Retinal pigment epithelial cell (primary cell): Measurements from ENCODE around the gene GFRA1.

Experiments used
- DNase-seq: peaks from one replicate; pipeline ENCODE4 v3.0.0-alpha.2; 2010; ENCODE audit warnings: low read depth
- H3K4me3 ChIP-seq: 2 replicates; pipeline ENCODE4 v1.5.1; 2011; ENCODE audit warnings: mild to moderate bottlenecking, low read length, control low read depth, moderate library complexity
- CTCF ChIP-seq: conservative IDR thresholded peaks from 2 replicates; pipeline ENCODE4 v1.5.1; 2011; ENCODE audit warnings: low read depth, low read length, control low read depth, inconsistent platforms

Gene GFRA1

DNA sequence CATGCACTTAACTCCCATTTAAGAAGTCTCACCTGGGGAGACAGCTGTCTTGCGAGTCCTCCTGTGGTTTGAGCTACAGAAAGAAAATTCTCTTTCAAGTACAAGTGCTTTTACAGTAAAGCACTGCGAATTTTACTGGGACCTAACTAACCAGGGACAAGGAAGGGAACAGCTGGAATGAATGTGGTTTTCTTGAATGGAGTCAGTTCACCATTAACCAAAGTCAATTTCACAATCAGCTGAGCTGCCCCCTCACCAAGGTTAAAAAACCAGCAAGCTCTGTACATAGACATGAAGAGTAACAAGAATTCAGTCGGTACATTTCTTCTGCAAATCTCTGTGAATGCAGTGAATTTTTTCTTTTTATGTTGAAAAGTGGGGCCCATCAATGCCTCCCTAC is 56.3 kb downstream of the GFRA1 start:
- no peak for TF ChIP-seq CTCF
- DNase-seq = no peak
- no peak overlapping the region for H3K4me3 ChIP-seq

GRCh38 chr10:116215651-116216050 is 57.4 kb downstream of the GFRA1 start:
- no peak for DNase-seq
- TF ChIP-seq CTCF = no peak
- H3K4me3 ChIP-seq = no peak overlapping the region

- TF ChIP-seq CTCF = no peak
- peak; percentile 67 for DNase-seq
- no peak overlapping the region for H3K4me3 ChIP-seq
Observed at GRCh38 chr10:116211682-116212081, 61.3 kb downstream of the GFRA1 start.

DNA sequence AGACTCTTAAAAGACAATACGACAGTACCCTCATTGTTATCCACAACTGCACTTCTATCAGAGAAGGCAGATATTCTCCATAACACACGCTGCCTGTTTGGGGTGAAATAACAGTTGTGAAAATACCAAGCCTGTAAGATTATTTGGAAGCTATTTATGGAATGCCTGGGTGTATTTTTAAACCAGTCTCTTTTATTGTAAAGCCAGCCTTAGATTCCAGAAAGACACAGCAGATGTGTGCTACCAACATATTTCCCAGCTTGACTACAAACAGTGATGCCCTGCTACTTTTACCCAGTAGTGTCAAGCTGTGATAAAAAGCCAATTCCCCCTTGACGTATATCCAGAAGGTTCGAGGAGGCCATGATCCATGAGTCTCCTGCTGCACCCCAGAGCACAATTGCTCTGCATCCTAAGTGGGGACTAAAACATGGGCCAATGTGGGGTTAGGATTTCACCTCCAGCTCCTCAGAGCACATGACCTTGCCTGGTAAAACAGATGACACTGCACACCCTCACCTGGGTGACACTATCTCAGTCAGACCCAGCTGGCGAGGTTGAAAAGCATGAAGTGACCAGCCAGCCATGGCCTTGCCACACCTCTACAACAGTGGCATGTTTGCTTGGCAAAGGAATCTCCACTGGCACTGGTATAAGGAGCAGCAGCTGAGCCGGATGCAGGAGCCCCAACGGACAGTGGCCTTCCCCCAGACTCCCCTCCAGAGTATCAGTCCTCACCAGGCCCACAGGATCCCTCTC is 62.2 kb downstream of the GFRA1 start:
- no peak overlapping the region for H3K4me3 ChIP-seq
- no peak for TF ChIP-seq CTCF
- DNase-seq = no peak

GRCh38 chr10:116209781-116210180 is 63.2 kb downstream of the GFRA1 start:
- no peak for TF ChIP-seq CTCF
- DNase-seq = no peak
- no peak overlapping the region for H3K4me3 ChIP-seq

- no peak overlapping the region for H3K4me3 ChIP-seq
- DNase-seq = no peak
- no peak for TF ChIP-seq CTCF
Observed at GRCh38 chr10:116208956-116209567, 63.9 kb downstream of the GFRA1 start.

GRCh38 chr10:116207690-116208089 is 65.3 kb downstream of the GFRA1 start:
- TF ChIP-seq CTCF = no peak
- no peak overlapping the region for H3K4me3 ChIP-seq
- no peak for DNase-seq
